HCT116 (cell line): ENCODE measurements around the gene KRTAP5-9. TPM values are rescaled to one million over a fixed set of nuclear protein-coding genes. Genes with fewer than 3 reads are reported as not detected.
"Not testable (repeated sequence)": the region's sequence is repeated elsewhere in the genome, so short reads cannot be mapped to it uniquely, and the experiment has no call there.

Experiments used
- ATAC-seq: fragments of 200-7000 bp; cut with Tn5 transposase; 2 replicates; pipeline ENCODE4 v1.9.1; 2020; ENCODE audit warnings: mild to moderate bottlenecking, moderate library complexity
- BruUV-seq: library from RNA; stranded (reverse); fragments of 400-500 nt; replicated peaks from 2 replicates; lab custom pipeline; 2021; lab: Mats Ljungman, UMichigan
- CTCF ChIA-PET: fragments of 300-600 bp; sonication (Branson Sonifier 250); formaldehyde crosslinking; loops from one replicate; lab custom pipeline; 2021; ENCODE audit warnings: antibody characterized with exemption; lab: Charles Lee
- POLR2A ChIA-PET: fragments of 300-600, 350-600 bp; sonication (Branson Sonifier 250); formaldehyde crosslinking; loops from one replicate; lab custom pipeline; 2021; ENCODE audit warnings: antibody characterized with exemption; lab: Charles Lee
- RAD21 ChIA-PET, 2 experiments: fragments of 300-600 bp; sonication (Branson Sonifier 250); formaldehyde crosslinking; loops; one replicate each; lab custom pipeline; 2023; ENCODE audit warnings: low total read pairs in 2 of 2; ENCODE audit not compliant: uncharacterized antibody in 2 of 2, unreplicated experiment in 2 of 2, low non-redundant PET in 1 of 2; lab: Charles Lee
- DNase-seq: peaks from one replicate; pipeline ENCODE4 v3.0.0-alpha.2; 2010; ENCODE audit warnings: low read depth, low spot score
- H2AFZ ChIP-seq: fragments of 200-600 bp; shearing (Covaris generic), sonication (generic); 2 replicates; pipeline ENCODE4 v1.6.1; 2017; ENCODE audit warnings: low read depth, mixed run types, mixed read lengths, antibody characterized with exemption, low read length; ENCODE audit not compliant: poor library complexity, severe bottlenecking
- H3K27ac ChIP-seq: 2 replicates; pipeline ENCODE4 v1.5.1; 2012; ENCODE audit warnings: low read depth, low read length
- H3K27me3 ChIP-seq: fragments of 200-600 bp; sonication (generic); 2 replicates; pipeline ENCODE4 v1.6.1; 2016; ENCODE audit warnings: mixed run types, low read length, mixed read lengths; ENCODE audit not compliant: insufficient read depth
- H3K36me3 ChIP-seq, 2 experiments: fragments of 200-500 bp in 1 of 2; fragments of 200-600 bp in 1 of 2; sonication (Bioruptor generic) in 1 of 2; sonication (generic) in 1 of 2; 2 replicates each; pipeline versions ENCODE4 v1.5.1 to v1.6.1; 2014 to 2016; ENCODE audit warnings: low read length in 2 of 2, inconsistent platforms in 1 of 2, mixed read lengths in 1 of 2, mixed run types in 1 of 2; ENCODE audit not compliant: insufficient read depth in 2 of 2, control insufficient read depth in 1 of 2
- H3K4me1 ChIP-seq, 2 experiments: fragments of 200-600 bp in 1 of 2; sonication (generic) in 1 of 2; 2 replicates each; pipeline versions ENCODE4 v1.5.1 to v1.6.1; 2012 to 2017; ENCODE audit warnings: low read length in 2 of 2, inconsistent platforms in 1 of 2, mild to moderate bottlenecking in 1 of 2, mixed read lengths in 1 of 2, mixed run types in 1 of 2, moderate library complexity in 1 of 2; ENCODE audit not compliant: insufficient read depth in 2 of 2, control insufficient read depth in 1 of 2
- H3K4me2 ChIP-seq: fragments of 200-600 bp; sonication (generic); 2 replicates; pipeline ENCODE4 v1.6.1; 2017; ENCODE audit warnings: mixed run types, low read length, mixed read lengths
- H3K4me3 ChIP-seq, 2 experiments: fragments of 200-600 bp in 1 of 2; sonication (generic) in 1 of 2; replicated peaks in 1 of 2; 2 replicates each; pipeline ENCODE4 v1.5.1; 2011 to 2016; ENCODE audit warnings: low read length in 2 of 2, control low read depth in 1 of 2, low read depth in 1 of 2, mild to moderate bottlenecking in 1 of 2, mixed read lengths in 1 of 2, mixed run types in 1 of 2
- H3K79me2 ChIP-seq: fragments of 200-600 bp; sonication (generic); 2 replicates; pipeline ENCODE4 v1.6.1; 2017; ENCODE audit warnings: mild to moderate bottlenecking, mixed run types, low read length, moderate library complexity, mixed read lengths; ENCODE audit not compliant: insufficient read depth
- H3K9ac ChIP-seq: fragments of 200-600 bp; sonication (generic); 2 replicates; pipeline ENCODE4 v1.6.1; 2016; ENCODE audit warnings: low read length, mixed read lengths
- H3K9me2 ChIP-seq: fragments of 200-600 bp; sonication (generic), shearing (Covaris generic); 2 replicates; pipeline ENCODE4 v1.6.1; 2017; ENCODE audit warnings: mixed run types, mild to moderate bottlenecking, moderate library complexity; ENCODE audit not compliant: insufficient read depth
- H3K9me3 ChIP-seq, 2 experiments: fragments of 200-500 bp in 1 of 2; fragments of 200-600 bp in 1 of 2; sonication (Bioruptor generic) in 1 of 2; sonication (generic) in 1 of 2; 2 replicates each; pipeline ENCODE4 v1.6.1; 2014 to 2017; ENCODE audit warnings: low read length in 2 of 2, mixed read lengths in 2 of 2, inconsistent platforms in 1 of 2, low read depth in 1 of 2, mild to moderate bottlenecking in 1 of 2, mixed run types in 1 of 2, moderate library complexity in 1 of 2; ENCODE audit not compliant: control insufficient read depth in 1 of 2, insufficient read depth in 1 of 2
- H4K20me1 ChIP-seq: fragments of 200-600 bp; sonication (generic), shearing (Covaris generic); 2 replicates; pipeline ENCODE4 v1.6.1; 2017; ENCODE audit warnings: mixed run types, mild to moderate bottlenecking, moderate library complexity; ENCODE audit not compliant: insufficient read depth
- CTCF ChIP-seq, 3 experiments: fragments of 200-600 bp in 1 of 3; sonication (generic) in 1 of 3; IDR thresholded peaks in 2 of 3; conservative IDR thresholded peaks in 1 of 3; 2 replicates each; pipeline ENCODE4 v1.5.1; 2012 to 2017; ENCODE audit warnings: low read depth in 2 of 3, low read length in 2 of 3, antibody characterized with exemption in 1 of 3, borderline replicate concordance in 1 of 3, control low read depth in 1 of 3, mild to moderate bottlenecking in 1 of 3, mixed read lengths in 1 of 3, mixed run types in 1 of 3, moderate library complexity in 1 of 3; ENCODE audit not compliant: insufficient read depth in 1 of 3
- FOSL1 ChIP-seq: IDR thresholded peaks from 2 replicates; pipeline ENCODE4 v1.6.1; 2012; ENCODE audit warnings: low read depth
- RAD21 ChIP-seq: IDR thresholded peaks from 2 replicates; pipeline ENCODE4 v1.6.1; 2012; ENCODE audit warnings: low read depth, mild to moderate bottlenecking
- intact Hi-C: fragments of 100-400 bp; cut with micrococcal nuclease; formaldehyde crosslinking; loops from 2 replicates; pipeline ENCODE4 v1.10.0; 2022
- total RNA-seq: library from RNA; stranded (reverse); gene quantifications from one replicate; pipeline ENCODE4 v1.2.1, GENCODE V29; 2021; ENCODE audit not compliant: unreplicated experiment

Gene KRTAP5-9
- total RNA-seq, 1 experiment from 2014 or later, result 0.27 TPM

GRCh38 chr11:71588822-71589545 is 40.8 kb downstream of the KRTAP5-9 start:
- H3K9me2 ChIP-seq, BruUV-seq, POLR2A ChIA-PET, H3K4me2 ChIP-seq, H3K79me2 ChIP-seq, H2AFZ ChIP-seq, H3K27me3 ChIP-seq, intact Hi-C loops, H3K4me1 ChIP-seq, H3K9ac ChIP-seq, H3K9me3 ChIP-seq, H3K27ac ChIP-seq, RAD21 ChIA-PET, H3K4me3 ChIP-seq, H4K20me1 ChIP-seq, H3K36me3 ChIP-seq, ATAC-seq: not testable (repeated sequence)
- TF ChIP-seq CTCF (IDR thresholded peaks at IDR 0.05 in 2 of 3, conservative IDR thresholded peaks at IDR 0.05 in 1 of 3; ENCODE audit: borderline replicate concordance in 1 of 3, insufficient read depth in 1 of 3, low read depth in 2 of 3, low read length in 2 of 3) (peak; percentile 32 to 80 (median 38)), FOSL1 (peak; percentile 42), RAD21 (peak; percentile 54)
- CTCF ChIA-PET, result interaction anchor here (1.5 kb wide), 1 partner anchor 9 kb away, joined by 7 read pairs; no protein-coding TSS in a partner anchor
- DNase-seq, result peak; percentile 47

- POLR2A ChIA-PET, H3K4me2 ChIP-seq, H3K4me1 ChIP-seq, H2AFZ ChIP-seq, H3K27me3 ChIP-seq, H4K20me1 ChIP-seq, H3K36me3 ChIP-seq, BruUV-seq, H3K4me3 ChIP-seq, DNase-seq, intact Hi-C loops, H3K9me3 ChIP-seq, H3K9me2 ChIP-seq, H3K79me2 ChIP-seq, H3K9ac ChIP-seq, ATAC-seq, H3K27ac ChIP-seq, RAD21 ChIA-PET: not testable (repeated sequence)
- CTCF ChIA-PET, result interaction anchor here (1.5 kb wide), 1 partner anchor 9 kb away, joined by 7 read pairs; no protein-coding TSS in a partner anchor
Measured at GRCh38 chr11:71589546-71589920, 41.3 kb downstream of the KRTAP5-9 start.

Other genes starting within 250 kb of the KRTAP5-9 start
- gene DHCR7, start 100.0 kb upstream of the KRTAP5-9 start, total RNA-seq, result 115 TPM
- 58.2 TPM for gene NADSYN1, start 95.2 kb upstream of the KRTAP5-9 start, total RNA-seq
- not detected for gene KRTAP5-7, start 21.2 kb upstream of the KRTAP5-9 start, total RNA-seq
- not detected for gene KRTAP5-8, start 10.4 kb upstream of the KRTAP5-9 start, total RNA-seq
- gene KRTAP5-10, start 17.1 kb downstream of the KRTAP5-9 start, total RNA-seq, result 0.20 TPM
- not detected for gene KRTAP5-11, start 34.5 kb downstream of the KRTAP5-9 start, total RNA-seq